ENCODE measurements around the gene CAND2. TPM values are rescaled to one million over a fixed set of nuclear protein-coding genes. Genes with fewer than 3 reads are reported as not detected.
A peak's percentile ranks its signal among the peaks of the same experiment; 100 is the strongest.

CAND2 gene
- total RNA-seq, 6 experiments from 2014 or later, result 4.5 to 10.5 (median 8.3) TPM

DNA sequence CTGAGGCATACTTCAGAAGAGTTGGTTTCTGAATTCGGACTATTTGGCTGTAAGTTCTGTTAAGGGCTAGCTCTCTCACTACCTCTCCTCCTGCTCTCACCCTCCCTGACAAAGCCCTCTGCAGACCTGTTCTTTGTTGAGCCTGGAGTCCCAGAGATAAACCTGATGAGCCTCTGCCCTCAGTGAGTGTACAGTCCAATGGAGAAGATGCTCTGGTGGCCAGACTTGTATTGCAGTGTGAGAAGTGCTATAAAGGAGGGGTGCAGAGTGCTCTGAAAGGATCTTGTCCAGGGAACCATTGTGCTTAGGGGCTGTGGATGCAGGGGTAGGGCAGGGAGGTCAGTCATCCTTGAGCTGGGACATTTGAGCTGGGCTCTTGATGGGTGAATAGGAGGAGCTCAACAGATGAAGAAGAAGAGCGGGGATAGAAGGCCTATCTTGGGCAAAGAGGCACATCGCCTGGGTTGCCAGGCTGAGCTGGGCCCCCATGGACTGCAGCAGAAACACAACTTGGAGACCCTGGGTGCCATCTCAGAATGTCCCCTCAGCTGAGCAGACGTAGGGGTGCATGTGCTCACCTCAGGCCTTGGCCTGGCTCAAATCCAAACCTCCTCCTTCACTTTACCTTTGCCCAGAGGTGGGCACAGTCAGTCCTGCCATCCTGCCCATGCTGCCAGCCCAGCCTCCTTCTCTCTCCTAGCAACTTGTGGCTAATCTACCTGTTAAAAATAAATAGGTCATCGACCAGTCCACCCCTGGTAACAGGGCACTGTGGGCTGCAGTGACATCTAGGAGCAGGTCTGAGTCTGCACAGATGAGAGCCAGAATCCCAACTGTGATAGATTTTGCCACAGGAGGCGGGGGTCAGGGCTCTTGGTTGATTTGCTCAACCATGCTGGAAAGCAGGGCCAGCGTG, 3.3 kb downstream of the CAND2 start:
- TF ChIP-seq, protein P1, sequence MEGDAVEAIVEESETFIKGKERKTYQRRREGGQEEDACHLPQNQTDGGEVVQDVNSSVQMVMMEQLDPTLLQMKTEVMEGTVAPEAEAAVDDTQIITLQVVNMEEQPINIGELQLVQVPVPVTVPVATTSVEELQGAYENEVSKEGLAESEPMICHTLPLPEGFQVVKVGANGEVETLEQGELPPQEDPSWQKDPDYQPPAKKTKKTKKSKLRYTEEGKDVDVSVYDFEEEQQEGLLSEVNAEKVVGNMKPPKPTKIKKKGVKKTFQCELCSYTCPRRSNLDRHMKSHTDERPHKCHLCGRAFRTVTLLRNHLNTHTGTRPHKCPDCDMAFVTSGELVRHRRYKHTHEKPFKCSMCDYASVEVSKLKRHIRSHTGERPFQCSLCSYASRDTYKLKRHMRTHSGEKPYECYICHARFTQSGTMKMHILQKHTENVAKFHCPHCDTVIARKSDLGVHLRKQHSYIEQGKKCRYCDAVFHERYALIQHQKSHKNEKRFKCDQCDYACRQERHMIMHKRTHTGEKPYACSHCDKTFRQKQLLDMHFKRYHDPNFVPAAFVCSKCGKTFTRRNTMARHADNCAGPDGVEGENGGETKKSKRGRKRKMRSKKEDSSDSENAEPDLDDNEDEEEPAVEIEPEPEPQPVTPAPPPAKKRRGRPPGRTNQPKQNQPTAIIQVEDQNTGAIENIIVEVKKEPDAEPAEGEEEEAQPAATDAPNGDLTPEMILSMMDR (IDR thresholded peaks at IDR 0.05), result no peak
- no peak for DNase-seq
- no peaks in the 10 kb centered on the region for H3K9me3 Mint-ChIP-seq
- H3K4me3 Mint-ChIP-seq, result no peak overlapping the region
- peaks cover 9% of the 10 kb centered on the region; the same call in 1 of the 2 replicates for H3K36me3 Mint-ChIP-seq (ENCODE audit: low read depth)
- peaks cover 10% of the 10 kb centered on the region for H3K4me1 Mint-ChIP-seq (ENCODE audit: low read depth)
- peaks cover 10% of the 10 kb centered on the region for H3K27me3 Mint-ChIP-seq (ENCODE audit: insufficient read depth)
- H3K27ac Mint-ChIP-seq, result no peak overlapping the region

DNA sequence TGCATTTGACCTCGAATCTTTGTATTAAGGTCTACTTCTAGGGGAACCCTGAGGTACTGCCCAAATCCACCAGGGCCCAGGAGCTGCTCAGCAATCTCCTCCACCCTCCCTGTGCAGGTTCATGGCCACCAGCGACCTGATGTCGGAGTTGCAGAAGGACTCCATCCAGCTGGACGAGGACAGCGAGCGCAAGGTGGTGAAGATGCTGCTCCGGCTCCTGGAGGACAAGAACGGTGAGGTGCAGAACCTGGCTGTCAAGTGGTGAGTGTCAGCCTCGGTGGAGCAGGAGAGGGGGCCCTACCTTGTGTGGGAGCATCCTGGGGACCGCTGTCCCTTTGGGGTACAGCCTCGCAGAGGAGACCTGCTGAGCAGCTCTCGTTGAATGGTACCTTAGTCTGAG, 6.9 kb downstream of the CAND2 start:
- Mint-ChIP-seq H3K4me3 (no peak overlapping the region), H3K27me3 (ENCODE audit: insufficient read depth) (no peaks in the 10 kb centered on the region), H3K9me3 (no peaks in the 10 kb centered on the region), H3K4me1 (ENCODE audit: low read depth) (no peaks in the 10 kb centered on the region), H3K36me3 (ENCODE audit: low read depth) (peaks cover 9% of the 10 kb centered on the region; the same call in 1 of the 2 replicates), H3K27ac (no peak overlapping the region)
- DNase-seq, result no peak
- TF ChIP-seq, protein P1 (IDR thresholded peaks at IDR 0.05), result no peak

DNA sequence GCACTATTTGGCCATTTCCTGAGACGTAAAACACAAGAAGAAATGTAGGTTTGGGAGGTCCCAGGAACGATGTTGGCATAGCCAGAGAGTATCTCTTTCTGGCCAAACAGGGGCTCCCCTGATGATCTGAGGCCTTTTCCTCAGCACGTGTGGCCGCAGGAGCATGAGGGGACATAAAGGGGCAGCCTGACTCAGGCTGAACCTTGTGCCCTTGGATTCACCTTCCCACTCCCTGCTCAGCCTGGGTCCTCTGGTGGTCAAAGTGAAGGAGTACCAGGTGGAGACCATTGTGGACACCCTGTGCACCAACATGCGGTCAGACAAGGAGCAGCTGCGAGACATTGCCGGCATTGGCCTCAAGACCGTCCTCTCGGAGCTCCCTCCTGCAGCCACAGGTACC, 10.6 kb downstream of the CAND2 start:
- H3K36me3 Mint-ChIP-seq (ENCODE audit: low read depth), result peaks cover 9% of the 10 kb centered on the region; the same call in 1 of the 2 replicates
- DNase-seq, result no peak

DNA sequence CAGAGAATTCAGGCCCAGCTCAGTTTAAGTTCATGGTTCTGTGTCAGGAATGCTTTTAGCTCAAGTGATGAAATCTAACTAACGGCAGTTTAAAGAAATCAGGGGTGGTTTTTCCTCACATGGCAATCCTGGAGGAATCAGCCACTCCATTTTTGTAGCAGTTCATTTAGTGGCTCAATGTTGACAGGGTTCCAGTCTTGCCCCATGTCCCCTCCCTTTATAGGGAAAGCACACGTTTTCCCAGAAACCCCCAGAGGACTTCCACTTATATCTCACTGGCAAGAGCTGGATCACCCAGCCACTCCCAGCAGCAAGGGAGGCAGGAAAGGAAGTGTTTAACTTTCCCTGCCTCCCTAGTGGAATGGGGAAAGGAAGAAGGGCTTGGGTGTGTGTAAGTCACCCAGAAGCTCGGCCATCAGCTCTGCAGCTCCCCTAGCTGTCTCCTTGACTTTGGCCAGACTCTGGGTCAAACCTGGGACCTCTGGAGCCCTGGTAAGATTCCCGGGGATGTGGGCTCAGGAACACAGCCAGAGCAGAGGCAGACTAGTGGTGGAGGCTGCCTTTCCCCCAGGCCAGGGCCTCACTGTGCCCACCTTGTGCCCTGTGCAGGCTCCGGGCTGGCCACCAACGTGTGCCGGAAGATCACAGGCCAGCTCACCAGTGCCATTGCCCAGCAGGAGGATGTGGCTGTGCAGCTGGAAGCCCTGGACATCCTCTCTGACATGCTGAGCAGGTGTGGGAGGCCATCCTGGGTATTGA, 11.3 kb downstream of the CAND2 start:
- Mint-ChIP-seq H3K27ac (no peak overlapping the region), H3K4me3 (no peak overlapping the region), H3K9me3 (no peaks in the 10 kb centered on the region), H3K27me3 (ENCODE audit: insufficient read depth) (no peaks in the 10 kb centered on the region), H3K36me3 (ENCODE audit: low read depth) (peaks cover 9% of the 10 kb centered on the region; the same call in 1 of the 2 replicates), H3K4me1 (ENCODE audit: low read depth) (peaks cover 10% of the 10 kb centered on the region; the same call in 1 of the 2 replicates)
- TF ChIP-seq, protein P1 (IDR thresholded peaks at IDR 0.05), result no peak
- DNase-seq, result no peak

More for the DNA sequence above, 10.6 kb downstream of the CAND2 start:
- H3K4me1 Mint-ChIP-seq (ENCODE audit: low read depth), result peaks cover 10% of the 10 kb centered on the region; the same call in 1 of the 2 replicates
- no peaks in the 10 kb centered on the region for H3K27me3 Mint-ChIP-seq (ENCODE audit: insufficient read depth)
- H3K4me3 Mint-ChIP-seq, result no peak overlapping the region
- no peaks in the 10 kb centered on the region for H3K9me3 Mint-ChIP-seq
- no peak overlapping the region for H3K27ac Mint-ChIP-seq
- TF ChIP-seq, protein P1 (IDR thresholded peaks at IDR 0.05), result peak; percentile 34; the same call in 1 of the 2 replicates

DNA sequence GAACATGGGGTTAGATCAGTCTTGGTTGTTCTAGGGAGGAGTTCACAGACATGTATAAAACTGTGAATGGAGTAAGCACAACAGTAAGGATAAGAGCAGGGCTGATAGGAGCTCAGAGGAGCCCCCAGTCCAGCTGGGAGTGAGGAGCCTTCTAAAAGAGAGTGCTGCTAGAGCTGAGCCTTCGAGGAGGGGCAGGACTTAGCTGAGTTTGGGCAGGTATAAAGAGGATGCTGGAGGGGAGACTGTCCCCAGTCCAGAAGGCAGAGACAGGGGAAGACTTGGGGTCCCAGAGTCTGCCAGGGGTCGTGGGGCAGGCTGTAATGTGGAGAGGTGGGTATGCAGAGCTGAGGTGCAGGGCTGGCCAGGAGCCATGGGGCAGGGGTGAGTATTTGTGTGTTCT, 12.1 kb downstream of the CAND2 start:
- Mint-ChIP-seq H3K27me3 (ENCODE audit: insufficient read depth) (no peaks in the 10 kb centered on the region), H3K4me1 (ENCODE audit: low read depth) (peaks cover 10% of the 10 kb centered on the region; the same call in 1 of the 2 replicates), H3K36me3 (ENCODE audit: low read depth) (peaks cover 7% of the 10 kb centered on the region; the same call in 1 of the 2 replicates), H3K9me3 (no peaks in the 10 kb centered on the region), H3K27ac (no peak overlapping the region), H3K4me3 (no peak overlapping the region)
- TF ChIP-seq, protein P1 (IDR thresholded peaks at IDR 0.05), result no peak
- DNase-seq, result no peak

Measured in HFFc6 (cell line).